ENCODE data around the gene BAZ2B. TPM values are rescaled to one million over a fixed set of nuclear protein-coding genes. Genes with fewer than 3 reads are reported as not detected.

BAZ2B gene
- total and polyA plus RNA-seq, 2 of the 13 experiments (the other 11 are each of a cell fraction or from before 2014, with no cell fraction given), result 14.0 to 15.1 TPM

- intact Hi-C loops (cut with micrococcal nuclease; ENCODE audit: unreplicated experiment) (loop anchor here (1.0 to 5.0 kb wide), 3 partner anchors 328 to 520 kb away; partner anchors contain the start of gene MARCHF7), in situ Hi-C loops (cut with HindIII; ENCODE audit: extremely low pct_ligation_motif_present, low pct_unique_long_range_greater_than_20kb) (no loop called here)
- peaks cover 39% of the 10 kb centered on the region for H3K4me1 ChIP-seq (ENCODE audit: insufficient read depth, low read length)
- BruUV-seq (replicated peaks), result TSS peak; percentile 98
- peak; percentile 56 for FAIRE-seq
- under 1% methylated on average over 47 of the region's 50 CpGs for whole genome bisulfite sequencing (ENCODE audit: low lambda C conversion rate)
- H3K27me3 ChIP-seq (ENCODE audit: control insufficient read depth in 1 of 2, insufficient read depth in 2 of 2, low read length in 2 of 2), result no peaks in the 10 kb centered on the region; a peak in 1 of 5 replicates
- peak overlapping the region; percentile 97 for H2AFZ ChIP-seq (ENCODE audit: low read length)
- H4K20me1 ChIP-seq (ENCODE audit: insufficient read depth, low read length), result no peaks in the 10 kb centered on the region
- peaks cover 20% of the 10 kb centered on the region for H3K79me2 ChIP-seq (ENCODE audit: insufficient read depth, low read length)
- H3K27ac ChIP-seq (ENCODE audit: extremely low read length, insufficient read depth, low read length), result peak overlapping the region; percentile 96
- peaks cover 0 to 3% of the 10 kb centered on the region in 2 experiments; a peak in 1 of 5 replicates for H3K36me3 ChIP-seq (replicated peaks in 1 of 2; ENCODE audit: control insufficient read depth in 1 of 2, insufficient read depth in 2 of 2, low read length in 2 of 2)
- peak overlapping the region; percentile 67 to 93 (median 73) for H3K4me3 ChIP-seq (replicated peaks in 1 of 3; ENCODE audit: insufficient read depth in 1 of 3, low read depth in 2 of 3, low read length in 3 of 3)
- ChIA-PET CTCF (ENCODE audit: low intra/inter-chr PET ratio, low total read pairs) (no interaction called here), POLR2A (interaction anchor here (0.6 to 2.9 kb wide), 9 partner anchors 8 to 425 kb away, joined by 3 to 15 read pairs (median 4); partner anchors contain the start of gene MARCHF7)
- peak overlapping the region; percentile 92 for H3K9ac ChIP-seq (ENCODE audit: insufficient read depth, low read depth, low read length)
- H3K4me2 ChIP-seq (ENCODE audit: low read depth, low read length), result peak overlapping the region; percentile 99
- H3K9me3 ChIP-seq (ENCODE audit: low read length), result no peaks in the 10 kb centered on the region
- peak; percentile 91 for ATAC-seq
- peak; percentile 97 for DNase-seq (ENCODE audit: low spot score)
- peak; percentile 18; the same call in 1 of the 2 replicates for TF ChIP-seq PAXIP1 (CRISPR knock-in tag; conservative IDR thresholded peaks at IDR 0.05)
- peak; percentile 75; the same call in 1 of the 2 replicates for TF ChIP-seq DMAP1 (CRISPR knock-in tag; IDR thresholded peaks at IDR 0.05)
- TF ChIP-seq MTA3 (CRISPR knock-in tag; IDR thresholded peaks at IDR 0.05), result no peak
- TF ChIP-seq ZSCAN22 (CRISPR knock-in tag; IDR thresholded peaks at IDR 0.05), result 0 out of 2 replicates have a peak, but pooled peaks have one; percentile 1
- TF ChIP-seq ZNF547 (CRISPR knock-in tag; IDR thresholded peaks at IDR 0.05), result no peak; the same call in 1 of the 2 replicates
- peak; percentile 58; the same call in 1 of the 2 replicates for TF ChIP-seq ARID2 (CRISPR knock-in tag; IDR thresholded peaks at IDR 0.05; ENCODE audit: borderline replicate concordance)
- no peak for TF ChIP-seq MTF2 (CRISPR knock-in tag; IDR thresholded peaks at IDR 0.05; ENCODE audit: borderline replicate concordance)
- no peak for TF ChIP-seq ZNF550 (CRISPR knock-in tag; IDR thresholded peaks at IDR 0.05; ENCODE audit: borderline replicate concordance)
- no peak for TF ChIP-seq RORA (CRISPR knock-in tag; IDR thresholded peaks at IDR 0.05)
- peak; percentile 48 for TF ChIP-seq HDAC1 (CRISPR knock-in tag; IDR thresholded peaks at IDR 0.05)
- TF ChIP-seq MXD1 (CRISPR knock-in tag; IDR thresholded peaks at IDR 0.05), result no peak; the same call in 1 of the 2 replicates
- TF ChIP-seq ZFP90 (CRISPR knock-in tag; IDR thresholded peaks at IDR 0.05; ENCODE audit: borderline replicate concordance), result no peak
- 0 out of 2 replicates have a peak, but pooled peaks have one; percentile 4 for TF ChIP-seq TOE1 (CRISPR knock-in tag; IDR thresholded peaks at IDR 0.05)
- TF ChIP-seq NFAT5 (CRISPR knock-in tag; IDR thresholded peaks at IDR 0.05), result peak; percentile 17; the same call in 1 of the 2 replicates
Measured at GRCh38 chr2:159286709-159287441, 329.5 kb downstream of the BAZ2B start.
